Measurements from ENCODE around the gene VILL.

DNA sequence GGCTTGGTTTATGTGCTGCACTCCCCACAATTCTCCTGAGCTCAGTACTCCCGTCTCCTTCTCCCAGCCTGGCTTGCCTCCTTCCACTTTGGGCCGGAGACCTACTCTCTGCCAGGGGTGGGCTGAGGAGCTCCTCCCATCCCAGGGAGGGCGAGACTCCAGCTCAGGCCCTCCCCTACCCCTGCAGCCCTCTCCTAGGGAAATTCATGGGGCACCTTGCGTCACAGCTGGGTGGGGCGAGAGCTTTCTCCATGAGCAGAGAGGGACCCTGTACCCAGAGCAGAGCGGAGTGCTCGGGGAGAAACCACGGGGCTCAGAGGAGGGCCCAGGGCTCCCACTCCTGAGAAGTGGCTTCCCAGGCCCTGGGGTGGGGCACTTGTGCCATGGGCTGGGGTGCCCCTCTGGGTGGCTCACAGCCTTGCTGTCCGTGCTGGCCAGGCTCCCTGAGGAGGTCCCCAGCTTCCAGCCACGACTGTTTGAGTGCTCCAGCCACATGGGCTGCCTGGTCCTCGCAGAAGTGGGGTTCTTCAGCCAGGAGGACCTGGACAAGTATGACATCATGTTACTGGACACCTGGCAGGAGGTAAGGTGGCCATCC, 13.3 kb downstream of the VILL start:
- TF ChIP-seq, protein P1, sequence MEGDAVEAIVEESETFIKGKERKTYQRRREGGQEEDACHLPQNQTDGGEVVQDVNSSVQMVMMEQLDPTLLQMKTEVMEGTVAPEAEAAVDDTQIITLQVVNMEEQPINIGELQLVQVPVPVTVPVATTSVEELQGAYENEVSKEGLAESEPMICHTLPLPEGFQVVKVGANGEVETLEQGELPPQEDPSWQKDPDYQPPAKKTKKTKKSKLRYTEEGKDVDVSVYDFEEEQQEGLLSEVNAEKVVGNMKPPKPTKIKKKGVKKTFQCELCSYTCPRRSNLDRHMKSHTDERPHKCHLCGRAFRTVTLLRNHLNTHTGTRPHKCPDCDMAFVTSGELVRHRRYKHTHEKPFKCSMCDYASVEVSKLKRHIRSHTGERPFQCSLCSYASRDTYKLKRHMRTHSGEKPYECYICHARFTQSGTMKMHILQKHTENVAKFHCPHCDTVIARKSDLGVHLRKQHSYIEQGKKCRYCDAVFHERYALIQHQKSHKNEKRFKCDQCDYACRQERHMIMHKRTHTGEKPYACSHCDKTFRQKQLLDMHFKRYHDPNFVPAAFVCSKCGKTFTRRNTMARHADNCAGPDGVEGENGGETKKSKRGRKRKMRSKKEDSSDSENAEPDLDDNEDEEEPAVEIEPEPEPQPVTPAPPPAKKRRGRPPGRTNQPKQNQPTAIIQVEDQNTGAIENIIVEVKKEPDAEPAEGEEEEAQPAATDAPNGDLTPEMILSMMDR (IDR thresholded peaks at IDR 0.05; ENCODE audit: low read depth, low read length): no peak
- TF ChIP-seq EZH2phosphoT487 (IDR thresholded peaks at IDR 0.05; ENCODE audit: low read depth): no peak

Data from OCI-LY3 (cell line).